A549 (cell line): ENCODE data around the gene S1PR1. TPM values are rescaled to one million over a fixed set of nuclear protein-coding genes. Genes with fewer than 3 reads are reported as not detected.

Source experiments
- ATAC-seq, 2 experiments: fragments of 200-7000 bp in 1 of 2; fragments of >200 bp in 1 of 2; cut with Nextera tagmentation in 1 of 2; cut with Tn5 transposase in 1 of 2; 3 replicates each; pipeline versions ENCODE4 v1.8.0 to v1.9.1; 2018 to 2020; ENCODE audit warnings: mild to moderate bottlenecking in 1 of 2, moderate library complexity in 1 of 2
- CTCF ChIA-PET: fragments of 300-600 bp; sonication (Branson Sonifier 250); formaldehyde crosslinking; extraction: SDS; loops from one replicate; lab custom pipeline; 2021; ENCODE audit warnings: antibody characterized with exemption, inconsistent platforms; lab: Yijun Ruan, JAX
- POLR2A ChIA-PET: fragments of 350-600 bp; formaldehyde crosslinking; extraction: SDS; loops from one replicate; lab custom pipeline; 2021; ENCODE audit warnings: antibody characterized with exemption, inconsistent platforms; lab: Yijun Ruan, JAX
- DNase-seq, 2 experiments: peaks; one replicate each; pipeline versions ENCODE4 v3.0.0 to v3.0.0-alpha.2; 2011 to 2016; ENCODE audit warnings: low read depth in 1 of 2, low spot score in 1 of 2
- FAIRE-seq: peaks from 2 replicates; lab custom pipeline; 2011; peaks lifted over from hg19 to GRCh38; lab: Jason Lieb, UNC
- H3K27ac ChIP-seq, 2 experiments: fragments of >200 bp; sonication (Bioruptor Twin); formaldehyde crosslinking; 3 replicates each; pipeline ENCODE4 v1.5.1; 2016 to 2017
- H3K4me1 ChIP-seq: fragments of >200 bp; sonication (Bioruptor Twin); formaldehyde crosslinking; 3 replicates; pipeline ENCODE4 v1.6.1; 2016
- H3K4me2 ChIP-seq: fragments of >200 bp; sonication (Bioruptor Twin); formaldehyde crosslinking; 3 replicates; pipeline ENCODE4 v1.6.1; 2016
- H3K4me3 ChIP-seq: fragments of >200 bp; sonication (Bioruptor Twin); formaldehyde crosslinking; 3 replicates; pipeline ENCODE4 v1.5.1; 2016
- H3K9me3 ChIP-seq: fragments of >200 bp; sonication (Bioruptor Twin); formaldehyde crosslinking; 3 replicates; pipeline ENCODE4 v1.6.1; 2016
- ATOH8 ChIP-seq: fragments of 250-450 bp; sonication (Bioruptor Pico); IDR thresholded peaks from 2 replicates; pipeline ENCODE4 v1.5.0; 2020; ENCODE audit warnings: low read depth, mild to moderate bottlenecking, moderate library complexity
- CBX8 ChIP-seq: fragments of 200-600 bp; sonication (generic); IDR thresholded peaks from 2 replicates; pipeline ENCODE4 v1.6.1; 2016
- E2F6 ChIP-seq: IDR thresholded peaks from 2 replicates; pipeline ENCODE4 v1.6.1; 2012; ENCODE audit warnings: low read depth, borderline replicate concordance
- EP300 ChIP-seq, 2 experiments: fragments of >200 bp; sonication (Bioruptor Twin); formaldehyde crosslinking; IDR thresholded peaks; 2 replicates in 1 of 2; 3 replicates in 1 of 2; pipeline ENCODE4 v1.6.1; 2016 to 2017
- FOSB ChIP-seq: fragments of 250-450 bp; sonication (Bioruptor Pico); IDR thresholded peaks from 2 replicates; pipeline ENCODE4 v1.5.0; 2020; ENCODE audit warnings: mild to moderate bottlenecking, moderate library complexity
- GATA3 ChIP-seq: IDR thresholded peaks from 2 replicates; pipeline ENCODE4 v1.6.1; 2012; ENCODE audit warnings: borderline replicate concordance
- HOXB5 ChIP-seq: fragments of 250-450 bp; sonication (Bioruptor Pico); IDR thresholded peaks from 2 replicates; pipeline ENCODE4 v1.5.0; 2020; ENCODE audit warnings: mild to moderate bottlenecking, moderate library complexity
- JUN ChIP-seq, 2 experiments: fragments of >200 bp; sonication (Bioruptor Twin); formaldehyde crosslinking; IDR thresholded peaks; 2 replicates in 1 of 2; 3 replicates in 1 of 2; pipeline ENCODE4 v1.6.1; 2016 to 2017
- JUNB ChIP-seq: fragments of >200 bp; sonication (Bioruptor Twin); formaldehyde crosslinking; IDR thresholded peaks from 2 replicates; pipeline ENCODE4 v1.6.1; 2016
- MAFK ChIP-seq: fragments of 450-650 bp; IDR thresholded peaks from 2 replicates; pipeline ENCODE4 v1.6.1; 2014; ENCODE audit not compliant: partially characterized antibody
- MAZ ChIP-seq: fragments of 150-350 bp; IDR thresholded peaks from 2 replicates; pipeline ENCODE4 v1.6.1; 2014; ENCODE audit warnings: antibody characterized with exemption, low read depth, low read length, borderline replicate concordance
- NPAS2 ChIP-seq: fragments of 250-450 bp; sonication (Bioruptor Pico); IDR thresholded peaks from 2 replicates; pipeline ENCODE4 v1.8.0; 2022; ENCODE audit warnings: mild to moderate bottlenecking, moderate library complexity, borderline replicate concordance
- PBX3 ChIP-seq: IDR thresholded peaks from 2 replicates; pipeline ENCODE4 v1.6.1; 2012
- PHF8 ChIP-seq: fragments of 200-600 bp; sonication (generic); IDR thresholded peaks from 2 replicates; pipeline ENCODE4 v1.6.1; 2016; ENCODE audit warnings: low read depth, mild to moderate bottlenecking, antibody characterized with exemption, moderate library complexity, borderline replicate concordance
- POLR2A ChIP-seq: IDR thresholded peaks from 2 replicates; pipeline ENCODE4 v1.6.1; 2012; ENCODE audit warnings: mild to moderate bottlenecking, low read length
- RARB ChIP-seq: fragments of 250-450 bp; sonication (Bioruptor Pico); IDR thresholded peaks from 2 replicates; pipeline ENCODE4 v1.8.0; 2021; ENCODE audit warnings: mild to moderate bottlenecking, moderate library complexity
- REST ChIP-seq: fragments of 200-600 bp; sonication (generic); IDR thresholded peaks from 2 replicates; pipeline ENCODE4 v1.6.1; 2016; ENCODE audit warnings: antibody characterized with exemption, mild to moderate bottlenecking, moderate library complexity
- RNF2 ChIP-seq: fragments of 200-600 bp; sonication (generic); IDR thresholded peaks from 2 replicates; pipeline ENCODE4 v1.6.1; 2016; ENCODE audit warnings: low read depth, mild to moderate bottlenecking, antibody characterized with exemption, moderate library complexity, borderline replicate concordance
- SREBF2 ChIP-seq: fragments of 450-650 bp; IDR thresholded peaks from 2 replicates; pipeline ENCODE4 v1.6.1; 2014; ENCODE audit warnings: mild to moderate bottlenecking, moderate library complexity
- TP53 ChIP-seq: fragments of 250-450 bp; sonication (Bioruptor Pico); IDR thresholded peaks from 2 replicates; pipeline ENCODE4 v1.5.0; 2021; ENCODE audit warnings: mild to moderate bottlenecking, moderate library complexity
- USF2 ChIP-seq: fragments of 450-650 bp; IDR thresholded peaks from 2 replicates; pipeline ENCODE4 v1.6.1; 2014; ENCODE audit warnings: antibody characterized with exemption
- ZFP36 ChIP-seq: fragments of 450-650 bp; IDR thresholded peaks from 2 replicates; pipeline ENCODE4 v1.6.1; 2014; ENCODE audit warnings: borderline replicate concordance; ENCODE audit not compliant: partially characterized antibody
- WGBS: methylation state at CpG from one replicate; pipeline ENCODE4 v1.1.6; 2017; ENCODE audit errors: missing lambda C conversion rate; 5-methylcytosine and 5-hydroxymethylcytosine counted together
- polyA plus RNA-seq, 4 experiments: library from polyadenylated mRNA; depleted of rRNA in 3 of 4; stranded (reverse); fragments of >200 nt; fragmentation: RNase III in 1 of 4; extraction: RNeasy Plus Mini Kit Qiagen cat#74134 plus additional on column Dnase treatment in 1 of 4; gene quantifications; 2 replicates in 3 of 4; 3 replicates in 1 of 4; pipeline ENCODE4 v1.2.3, GENCODE V29; 2011 to 2017

Gene S1PR1
- polyA plus RNA-seq, 2 of the 4 experiments (the other 2 are of a cell fraction): 0.06 TPM; not detected in 1

- peak; percentile 19 to 49; a peak in 3 of 6 replicates for ATAC-seq
- Histone ChIP-seq H3K4me1 (no peaks in the 10 kb centered on the region), H3K9me3 (no peaks in the 10 kb centered on the region), H3K4me3 (no peak overlapping the region), H3K4me2 (no peak overlapping the region), H3K27ac (no peak overlapping the region)
- 58% methylated on average over 2 of the region's 2 CpGs for WGBS
- CTCF ChIA-PET: no interaction called here
- DNase-seq: peak in 1 of 2 experiments; percentile 6
- POLR2A ChIA-PET: no interaction called here
- FAIRE-seq: no peak
- TF ChIP-seq HOXB5 (no peak), NPAS2 (CRISPR knock-in tag) (no peak), ZFP36 (no peak), ATOH8 (CRISPR knock-in tag) (no peak), PHF8 (no peak), E2F6 (no peak), TP53 (no peak), USF2 (no peak), RNF2 (no peak), MAZ (no peak), GATA3 (no peak), EP300 (IDR thresholded peaks at IDR 0.05) (no peak), SREBF2 (no peak)
Observed at GRCh38 chr1:101200513-101200912, 36.3 kb upstream of the S1PR1 start.

GRCh38 chr1:101203820-101204540 is 32.8 kb upstream of the S1PR1 start:
- DNase-seq: no peak
- FAIRE-seq: no peak

More at GRCh38 chr1:101203820-101204540, 32.8 kb upstream of the S1PR1 start:
- no peak overlapping the region for H3K27ac ChIP-seq
- 57% methylated on average over 6 of the region's 6 CpGs for WGBS
- no peak for ATAC-seq
- H3K4me1 ChIP-seq: no peaks in the 10 kb centered on the region
- POLR2A ChIA-PET: no interaction called here
- H3K4me2 ChIP-seq: no peak overlapping the region
- H3K9me3 ChIP-seq: no peaks in the 10 kb centered on the region
- TF ChIP-seq MAZ: no peak
- no peak for TF ChIP-seq CBX8
- no peak for TF ChIP-seq JUNB
- no peak for TF ChIP-seq RARB (CRISPR knock-in tag)
- TF ChIP-seq PBX3: no peak
- no peak for TF ChIP-seq JUN (IDR thresholded peaks at IDR 0.05)
- TF ChIP-seq RNF2: no peak
- TF ChIP-seq PHF8: no peak
- no peak for TF ChIP-seq REST
- no peak for TF ChIP-seq MAFK
- no peak for TF ChIP-seq POLR2A
- TF ChIP-seq FOSB (CRISPR knock-in tag): no peak
- TF ChIP-seq, all 56 proteins: peak for 0
- H3K4me3 ChIP-seq: no peak overlapping the region
- CTCF ChIA-PET: no interaction called here
